Ishikawa (cell line): ENCODE data around the gene CUL3.

Experiments
- CEBPB ChIP-seq: IDR thresholded peaks from 2 replicates; pipeline ENCODE4 v1.6.1; 2012
- CREB1 ChIP-seq: IDR thresholded peaks from 2 replicates; pipeline ENCODE4 v1.6.1; 2012; ENCODE audit warnings: low read depth
- EGR1 ChIP-seq: IDR thresholded peaks from 2 replicates; pipeline ENCODE4 v1.6.1; 2012
- EP300 ChIP-seq: IDR thresholded peaks from 2 replicates; pipeline ENCODE4 v1.6.1; 2012; ENCODE audit warnings: borderline replicate concordance
- FOXM1 ChIP-seq: IDR thresholded peaks from 2 replicates; pipeline ENCODE4 v1.6.1; 2012; ENCODE audit warnings: low read depth, borderline replicate concordance
- TAF1 ChIP-seq: IDR thresholded peaks from 2 replicates; pipeline ENCODE4 v1.6.1; 2012; ENCODE audit warnings: low read depth, mild to moderate bottlenecking
- TCF12 ChIP-seq: IDR thresholded peaks from 2 replicates; pipeline ENCODE4 v1.6.1; 2012; ENCODE audit warnings: low read depth
- TEAD4 ChIP-seq: IDR thresholded peaks from 2 replicates; pipeline ENCODE4 v1.6.1; 2012
- TF ChIP-seq, protein P1 (sequence below): IDR thresholded peaks from 2 replicates; pipeline ENCODE4 v1.6.1; 2012
- TF ChIP-seq, protein P2 (sequence below): IDR thresholded peaks from 2 replicates; pipeline ENCODE4 v1.6.1; 2012; ENCODE audit warnings: low read depth, mild to moderate bottlenecking
- TF ChIP-seq, protein P3 (sequence below): IDR thresholded peaks from 2 replicates; pipeline ENCODE4 v1.6.1; 2012

- TF ChIP-seq EP300 (no peak), TAF1 (no peak), CREB1 (no peak), TEAD4 (no peak), TCF12 (no peak), EGR1 (no peak), FOXM1 (no peak), CEBPB (no peak)
- TF ChIP-seq, protein P1, sequence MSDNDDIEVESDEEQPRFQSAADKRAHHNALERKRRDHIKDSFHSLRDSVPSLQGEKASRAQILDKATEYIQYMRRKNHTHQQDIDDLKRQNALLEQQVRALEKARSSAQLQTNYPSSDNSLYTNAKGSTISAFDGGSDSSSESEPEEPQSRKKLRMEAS = no peak
- TF ChIP-seq, protein P2, sequence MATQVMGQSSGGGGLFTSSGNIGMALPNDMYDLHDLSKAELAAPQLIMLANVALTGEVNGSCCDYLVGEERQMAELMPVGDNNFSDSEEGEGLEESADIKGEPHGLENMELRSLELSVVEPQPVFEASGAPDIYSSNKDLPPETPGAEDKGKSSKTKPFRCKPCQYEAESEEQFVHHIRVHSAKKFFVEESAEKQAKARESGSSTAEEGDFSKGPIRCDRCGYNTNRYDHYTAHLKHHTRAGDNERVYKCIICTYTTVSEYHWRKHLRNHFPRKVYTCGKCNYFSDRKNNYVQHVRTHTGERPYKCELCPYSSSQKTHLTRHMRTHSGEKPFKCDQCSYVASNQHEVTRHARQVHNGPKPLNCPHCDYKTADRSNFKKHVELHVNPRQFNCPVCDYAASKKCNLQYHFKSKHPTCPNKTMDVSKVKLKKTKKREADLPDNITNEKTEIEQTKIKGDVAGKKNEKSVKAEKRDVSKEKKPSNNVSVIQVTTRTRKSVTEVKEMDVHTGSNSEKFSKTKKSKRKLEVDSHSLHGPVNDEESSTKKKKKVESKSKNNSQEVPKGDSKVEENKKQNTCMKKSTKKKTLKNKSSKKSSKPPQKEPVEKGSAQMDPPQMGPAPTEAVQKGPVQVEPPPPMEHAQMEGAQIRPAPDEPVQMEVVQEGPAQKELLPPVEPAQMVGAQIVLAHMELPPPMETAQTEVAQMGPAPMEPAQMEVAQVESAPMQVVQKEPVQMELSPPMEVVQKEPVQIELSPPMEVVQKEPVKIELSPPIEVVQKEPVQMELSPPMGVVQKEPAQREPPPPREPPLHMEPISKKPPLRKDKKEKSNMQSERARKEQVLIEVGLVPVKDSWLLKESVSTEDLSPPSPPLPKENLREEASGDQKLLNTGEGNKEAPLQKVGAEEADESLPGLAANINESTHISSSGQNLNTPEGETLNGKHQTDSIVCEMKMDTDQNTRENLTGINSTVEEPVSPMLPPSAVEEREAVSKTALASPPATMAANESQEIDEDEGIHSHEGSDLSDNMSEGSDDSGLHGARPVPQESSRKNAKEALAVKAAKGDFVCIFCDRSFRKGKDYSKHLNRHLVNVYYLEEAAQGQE = no peak
- TF ChIP-seq, protein P3, sequence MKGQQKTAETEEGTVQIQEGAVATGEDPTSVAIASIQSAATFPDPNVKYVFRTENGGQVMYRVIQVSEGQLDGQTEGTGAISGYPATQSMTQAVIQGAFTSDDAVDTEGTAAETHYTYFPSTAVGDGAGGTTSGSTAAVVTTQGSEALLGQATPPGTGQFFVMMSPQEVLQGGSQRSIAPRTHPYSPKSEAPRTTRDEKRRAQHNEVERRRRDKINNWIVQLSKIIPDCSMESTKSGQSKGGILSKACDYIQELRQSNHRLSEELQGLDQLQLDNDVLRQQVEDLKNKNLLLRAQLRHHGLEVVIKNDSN = no peak
These were observed 1.0 kb upstream of the CUL3 start for GRCh38 chr2:224586127-224586695.
